NCI-H510A (cell line): ENCODE measurements around the gene GRK5.
"Not testable (repeated sequence)": the region's sequence is repeated elsewhere in the genome, so short reads cannot be mapped to it uniquely, and the experiment has no call there.

Experiments used
- DNase-seq: peaks from one replicate; lab custom pipeline; 2025; lab: John Stamatoyannopoulos, UW

The GRK5 gene

DNA sequence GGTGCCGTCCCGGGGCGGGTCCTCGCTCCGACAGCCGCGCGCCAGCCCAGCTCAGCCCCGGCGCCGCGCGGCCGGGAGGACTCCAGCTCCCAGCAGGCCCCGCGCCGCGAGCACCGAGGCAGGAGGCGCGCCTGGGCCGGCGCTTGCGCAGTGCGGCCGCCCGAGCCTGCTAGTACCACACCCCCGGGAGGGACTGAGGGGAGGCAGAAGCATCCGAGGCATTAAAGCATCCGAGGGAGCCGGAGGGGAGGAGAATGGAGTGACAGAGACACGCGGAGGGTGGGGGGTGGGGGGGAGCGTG is at the start of gene GRK5:
GRK5 (plus strand) TSS at position 206 of the 301 bp plus-strand sequence. CDS start 347 bp downstream, outside the sequence.
- peak; percentile 92 for DNase-seq

DNA sequence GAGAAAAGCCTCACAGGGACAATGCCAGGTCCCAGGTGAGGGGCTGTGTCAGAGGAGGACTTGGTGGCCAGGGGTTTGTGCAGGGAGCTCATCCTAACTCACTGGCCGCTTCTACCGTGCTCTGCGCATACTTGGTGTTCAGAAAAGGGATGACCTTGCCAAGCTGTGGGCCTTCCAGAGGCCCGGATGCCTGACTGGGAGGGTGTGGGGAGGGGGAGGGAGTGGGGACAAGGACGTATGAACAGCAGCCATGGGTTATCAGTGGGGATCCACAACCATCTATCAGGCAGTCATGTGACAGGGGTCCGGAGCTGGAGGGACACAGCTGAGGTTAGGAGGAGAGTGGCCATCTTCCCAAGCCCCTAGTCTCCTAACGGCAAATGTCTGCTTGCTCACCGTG is 48.0 kb upstream of the GRK5 start:
- DNase-seq = no peak

DNA sequence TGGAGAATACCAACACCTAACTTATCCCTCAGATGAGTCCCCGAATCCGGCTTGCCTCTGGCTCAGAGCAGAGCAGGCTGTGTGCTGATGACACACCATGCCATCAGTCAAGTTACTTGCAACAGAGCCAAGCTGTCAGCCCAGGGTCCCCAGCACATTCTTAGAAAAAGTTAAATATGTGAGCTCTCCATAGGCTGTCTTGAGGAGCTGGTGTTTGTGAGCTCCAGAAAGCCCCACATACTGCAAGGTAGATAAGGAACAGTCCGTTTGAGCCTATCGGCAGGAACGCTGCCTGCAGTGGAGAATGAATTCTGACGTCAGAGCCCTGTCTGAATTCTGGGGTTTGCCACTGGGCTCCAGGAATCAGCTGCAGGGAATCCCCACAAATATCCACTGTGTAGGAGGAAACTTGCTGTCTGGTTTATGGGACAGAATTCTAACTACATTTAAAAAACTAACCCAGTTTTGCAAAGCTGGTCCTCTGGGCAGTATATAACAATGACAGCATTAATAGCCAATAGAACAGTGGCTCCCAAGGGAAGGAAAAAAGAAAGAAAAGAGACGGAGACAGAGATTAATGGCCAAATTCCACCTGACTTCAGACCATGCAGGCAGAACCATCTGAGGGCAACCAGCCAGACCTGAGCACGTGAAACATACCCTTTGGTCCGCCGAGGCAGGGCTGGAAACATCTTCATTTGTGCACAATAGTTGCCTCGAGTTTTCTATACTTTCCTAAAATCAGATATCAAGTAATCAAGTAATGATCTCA is 45.5 kb upstream of the GRK5 start:
- no peak for DNase-seq

DNA sequence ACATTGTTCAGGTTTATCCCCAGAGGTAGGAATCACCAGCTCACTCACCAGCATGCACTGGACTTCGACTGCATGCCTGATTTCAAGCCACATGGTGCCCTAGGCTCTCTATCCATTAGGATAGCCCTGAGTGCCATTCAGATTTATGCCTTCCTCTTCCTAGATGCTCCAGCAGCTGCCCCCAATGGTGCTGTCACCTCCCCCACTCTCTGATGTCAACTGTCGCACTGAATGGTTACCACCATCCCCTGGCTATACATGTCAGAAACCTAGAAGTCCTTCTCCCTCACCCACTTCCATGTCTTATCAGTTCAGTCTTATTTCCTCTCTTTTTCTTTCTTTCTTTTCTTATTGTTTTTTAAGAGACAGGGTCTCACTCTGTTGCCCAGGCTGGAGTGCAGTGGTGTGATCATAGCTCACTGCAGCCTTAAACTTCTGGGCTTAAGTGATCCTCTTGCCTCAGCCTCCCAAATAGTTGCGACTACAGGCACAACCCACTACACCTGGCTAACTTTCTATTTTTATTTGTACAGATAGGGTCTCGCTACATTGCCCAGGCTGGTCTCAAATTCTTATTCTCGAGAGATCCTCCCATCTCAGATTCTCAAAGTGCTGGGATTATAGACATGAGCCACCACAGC is 44.8 kb upstream of the GRK5 start:
- DNase-seq = no peak

DNA sequence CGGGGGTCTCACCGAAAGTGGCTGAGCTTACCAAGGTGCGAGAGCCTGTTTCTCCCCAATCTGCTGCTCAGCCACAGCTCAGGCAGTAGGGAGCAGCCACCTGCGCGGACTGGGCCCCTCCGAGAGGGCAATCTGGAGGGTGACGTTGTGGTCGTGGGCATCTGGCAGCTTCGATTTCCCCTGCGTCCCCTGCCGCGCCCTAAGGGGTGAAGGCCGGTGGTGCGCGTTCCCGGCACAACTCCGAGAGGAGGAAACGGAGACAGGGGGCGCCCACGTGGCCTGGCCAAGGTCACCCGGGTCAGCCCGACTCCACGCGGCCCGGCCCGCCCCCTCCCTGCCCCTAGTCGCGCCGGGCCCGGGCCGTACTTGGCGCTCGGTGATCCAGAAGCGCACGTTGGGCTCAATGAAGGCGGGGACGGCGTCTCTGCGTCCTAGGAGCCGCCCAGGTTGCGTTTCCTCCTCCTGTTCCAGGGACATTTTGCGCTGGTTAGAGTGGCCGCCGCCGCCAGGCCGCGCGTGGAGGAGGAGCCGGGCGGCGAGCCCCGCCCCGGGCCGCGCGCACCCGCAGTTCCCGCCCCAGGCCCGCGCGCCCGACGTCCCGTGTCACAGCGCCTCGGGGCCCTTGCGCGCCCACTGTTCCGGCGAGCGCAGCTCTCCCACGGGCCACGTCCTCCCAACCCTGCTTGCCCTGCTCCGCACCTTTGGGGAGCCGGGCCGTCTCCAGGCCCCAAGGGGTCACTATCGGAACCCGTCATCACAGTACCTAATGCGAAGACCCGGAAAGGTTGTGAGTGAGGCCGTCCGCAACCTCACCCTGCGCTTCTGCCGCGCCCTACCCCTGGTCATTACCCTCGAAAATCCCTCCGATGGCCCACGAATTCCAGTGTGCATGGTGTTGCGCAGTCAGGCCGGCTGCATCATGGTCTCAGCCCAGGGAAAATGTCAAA is 41.9 kb upstream of the GRK5 start, which contains the start of gene SFXN4:
SFXN4 (minus strand) TSS at position 544 of the 947 bp plus-strand sequence; CDS start at position 477, 67 bp downstream.
- DNase-seq = peak; percentile 62

DNA sequence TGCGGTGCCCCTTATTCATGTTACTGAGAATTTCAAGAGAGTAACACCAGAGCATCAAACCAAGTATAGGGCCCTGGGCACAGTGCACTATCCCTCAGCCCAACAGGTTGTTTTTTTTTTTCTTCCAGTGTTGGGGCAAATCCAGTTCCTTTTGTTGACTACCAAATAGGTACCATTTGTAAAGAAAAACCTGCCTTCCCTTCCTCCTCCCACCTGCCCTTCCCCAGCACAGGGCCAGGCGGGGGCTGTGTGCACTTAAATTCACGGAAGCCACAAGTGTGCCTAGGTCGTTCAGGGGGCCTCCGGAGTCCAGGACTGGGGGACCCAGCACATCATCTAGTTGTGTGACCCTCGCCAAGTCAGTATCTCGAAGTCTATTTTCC is 41.3 kb upstream of the GRK5 start:
- DNase-seq = no peak

DNA sequence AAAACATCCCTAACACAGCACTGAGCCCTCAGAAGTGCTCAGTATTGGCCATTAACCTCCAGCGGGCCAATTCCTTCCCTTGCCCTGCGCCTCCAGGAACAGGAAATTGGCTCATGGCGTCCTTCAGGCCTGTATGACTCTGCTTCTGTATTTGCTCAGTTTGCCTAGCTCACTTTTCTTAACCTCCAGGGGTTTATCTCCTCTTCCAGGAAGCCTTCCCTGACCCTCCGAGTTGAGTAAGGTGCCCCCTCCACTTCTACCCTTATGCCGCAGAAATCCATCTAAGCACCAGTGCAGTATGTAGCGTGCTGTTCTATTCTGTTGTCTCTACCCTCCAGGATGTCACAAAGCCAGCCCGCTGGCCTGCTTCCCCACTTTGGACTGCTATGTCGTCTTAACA is 40.8 kb upstream of the GRK5 start:
- DNase-seq = no peak

DNA sequence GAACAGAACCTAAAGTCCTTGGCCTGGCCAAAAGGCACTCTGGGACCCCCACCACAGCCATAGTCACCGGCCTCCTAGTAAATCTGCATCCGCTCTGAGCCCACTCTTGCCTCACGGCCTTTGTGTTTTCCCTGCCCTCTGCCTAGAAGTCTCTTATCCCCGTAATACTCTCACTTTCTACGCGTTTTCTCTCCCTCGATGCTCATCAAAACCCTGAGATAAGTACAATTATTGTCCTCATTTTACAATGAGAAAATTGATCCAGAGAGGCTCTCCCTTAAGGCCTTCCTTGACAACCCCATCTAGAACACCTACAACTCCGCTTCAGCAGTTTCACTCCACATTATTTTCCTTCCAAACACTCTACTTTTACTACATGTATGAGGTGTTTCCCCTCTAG is 40.3 kb upstream of the GRK5 start:
- DNase-seq = no peak

DNA sequence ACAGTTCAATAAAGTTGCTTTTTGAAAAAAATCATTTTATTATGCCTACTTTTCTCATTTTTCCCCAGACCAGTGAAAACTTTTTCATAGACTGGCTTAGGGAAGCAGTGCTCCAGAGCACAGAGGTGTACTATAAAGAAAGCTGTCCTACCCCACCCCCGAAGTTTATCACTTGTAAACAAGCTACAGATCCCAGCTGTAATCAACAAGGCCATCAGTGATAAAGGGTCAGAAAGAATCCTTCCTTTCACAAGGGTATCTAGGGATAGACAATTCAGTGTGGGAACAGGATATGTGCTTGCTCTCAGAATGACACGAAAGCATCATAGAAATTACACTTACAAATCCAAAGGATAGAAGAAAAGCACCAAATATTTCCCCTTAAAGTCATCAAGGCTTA is 33.3 kb upstream of the GRK5 start:
- DNase-seq = no peak

DNA sequence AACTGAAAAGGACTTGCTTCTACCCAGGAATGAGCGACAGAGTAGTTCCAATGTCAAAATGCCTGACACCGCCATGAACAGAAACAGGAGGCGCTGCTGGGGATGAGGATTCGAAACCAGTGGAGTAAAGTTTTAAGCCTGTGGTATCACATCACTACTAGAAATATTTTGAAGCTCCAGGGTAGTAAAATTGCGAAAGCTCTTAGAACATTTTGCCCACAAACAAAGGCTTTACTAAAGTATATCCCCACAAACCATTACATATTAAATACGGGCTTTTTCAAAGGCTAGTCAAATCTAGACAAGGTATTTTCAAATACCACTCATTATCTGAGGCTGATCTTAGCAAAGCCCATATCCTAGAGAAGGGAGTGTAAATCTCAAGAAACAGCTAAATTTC is 31.2 kb upstream of the GRK5 start:
- DNase-seq = no peak

DNA sequence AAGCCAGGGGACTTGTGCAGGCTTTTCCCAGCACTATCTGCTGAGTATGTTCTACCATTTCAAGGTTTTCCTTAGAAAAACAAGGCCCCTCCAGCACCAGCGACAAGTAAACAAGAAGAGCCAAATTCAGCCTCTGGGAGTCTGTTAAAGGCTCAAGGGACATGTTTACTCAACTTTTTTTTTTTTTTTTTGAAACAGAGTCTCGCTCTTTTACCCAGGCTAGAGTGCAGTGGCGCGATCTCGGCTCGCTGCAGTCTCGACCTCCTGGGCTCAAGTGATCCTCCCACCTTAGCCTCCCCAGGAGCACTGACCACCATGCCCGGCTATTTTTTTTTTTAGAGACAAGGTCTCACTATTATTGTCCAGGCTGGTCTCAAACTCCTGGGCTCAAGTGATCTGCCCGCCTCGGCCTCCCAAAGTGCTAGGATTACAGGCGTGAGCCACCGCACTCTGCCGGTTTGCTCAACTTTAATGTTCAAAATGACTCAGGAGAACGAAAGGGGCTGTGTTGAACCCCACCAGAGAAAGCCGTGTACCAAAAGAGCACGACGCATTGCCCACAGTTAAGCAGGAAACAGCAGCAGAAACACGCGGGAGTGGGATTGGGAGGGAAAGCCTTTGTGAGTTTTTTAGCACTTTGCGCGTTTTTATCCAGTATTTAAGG is 29.5 kb upstream of the GRK5 start:
- no peak for DNase-seq

DNA sequence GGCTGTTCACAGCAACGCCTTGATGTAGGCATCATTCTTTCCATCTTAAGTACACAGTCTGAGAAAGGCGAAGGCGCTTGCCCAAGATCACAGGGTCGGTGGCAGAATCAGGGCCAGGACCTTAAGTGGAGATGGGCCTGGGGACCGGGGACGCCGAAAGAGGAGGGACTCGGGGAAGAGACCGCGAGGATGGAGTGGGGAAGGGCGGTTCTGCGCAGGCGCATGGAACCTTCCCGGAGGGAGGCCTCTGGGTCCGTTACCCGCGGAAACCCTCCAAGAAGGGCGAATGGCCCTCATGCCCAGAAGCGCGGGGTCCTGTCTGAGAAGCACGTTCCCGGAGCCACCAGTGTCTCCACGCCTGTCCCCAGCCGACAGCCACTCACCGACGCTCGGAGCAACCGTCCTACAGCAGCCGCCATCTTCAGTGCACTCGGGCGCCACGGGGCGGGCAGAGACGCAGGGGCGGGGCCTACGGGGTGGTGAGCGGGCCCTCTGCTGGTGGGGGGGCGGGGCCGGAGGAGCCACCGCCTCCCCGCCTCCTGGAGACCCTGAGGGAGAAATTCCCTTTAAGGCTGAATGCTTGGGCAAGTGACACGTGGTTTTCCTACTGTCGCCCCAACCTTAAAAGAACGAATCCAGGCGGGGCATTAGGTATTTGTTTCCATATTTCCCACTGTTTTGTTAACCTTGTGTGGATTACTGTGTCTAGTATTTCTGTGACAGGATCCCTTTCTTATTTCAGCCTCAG is 28.8 kb upstream of the GRK5 start, which contains the start of gene PRDX3:
PRDX3 (minus strand) TSS at position 441 of the 748 bp plus-strand sequence; CDS start at position 419, 22 bp downstream.
- peak; percentile 89 for DNase-seq

DNA sequence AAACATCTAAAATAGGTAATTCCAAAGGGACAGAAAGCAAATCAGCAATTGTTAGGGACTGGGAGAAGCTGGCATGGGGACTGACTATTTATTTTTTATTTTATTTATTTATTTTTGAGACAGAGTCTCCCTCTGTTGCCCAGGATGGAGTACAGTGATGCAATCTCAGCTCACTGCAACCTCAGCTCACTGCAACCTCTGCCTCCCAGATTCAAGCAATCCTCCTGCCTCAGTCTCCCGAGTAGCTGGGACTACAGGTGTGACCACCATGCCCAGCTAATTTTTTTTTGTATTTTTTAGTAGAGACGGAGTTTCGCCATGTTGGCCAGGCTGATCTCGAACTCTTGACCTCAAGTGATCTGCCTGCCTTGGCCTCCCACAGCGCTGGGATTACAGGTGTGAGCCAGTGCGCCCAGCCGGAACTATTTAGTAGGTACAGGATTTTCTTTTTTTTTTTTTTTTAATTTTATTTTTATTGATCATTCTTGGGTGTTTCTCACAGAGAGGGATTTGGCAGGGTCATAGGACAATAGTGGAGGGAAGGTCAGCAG is 26.4 kb upstream of the GRK5 start:
- not testable (repeated sequence) for DNase-seq

DNA sequence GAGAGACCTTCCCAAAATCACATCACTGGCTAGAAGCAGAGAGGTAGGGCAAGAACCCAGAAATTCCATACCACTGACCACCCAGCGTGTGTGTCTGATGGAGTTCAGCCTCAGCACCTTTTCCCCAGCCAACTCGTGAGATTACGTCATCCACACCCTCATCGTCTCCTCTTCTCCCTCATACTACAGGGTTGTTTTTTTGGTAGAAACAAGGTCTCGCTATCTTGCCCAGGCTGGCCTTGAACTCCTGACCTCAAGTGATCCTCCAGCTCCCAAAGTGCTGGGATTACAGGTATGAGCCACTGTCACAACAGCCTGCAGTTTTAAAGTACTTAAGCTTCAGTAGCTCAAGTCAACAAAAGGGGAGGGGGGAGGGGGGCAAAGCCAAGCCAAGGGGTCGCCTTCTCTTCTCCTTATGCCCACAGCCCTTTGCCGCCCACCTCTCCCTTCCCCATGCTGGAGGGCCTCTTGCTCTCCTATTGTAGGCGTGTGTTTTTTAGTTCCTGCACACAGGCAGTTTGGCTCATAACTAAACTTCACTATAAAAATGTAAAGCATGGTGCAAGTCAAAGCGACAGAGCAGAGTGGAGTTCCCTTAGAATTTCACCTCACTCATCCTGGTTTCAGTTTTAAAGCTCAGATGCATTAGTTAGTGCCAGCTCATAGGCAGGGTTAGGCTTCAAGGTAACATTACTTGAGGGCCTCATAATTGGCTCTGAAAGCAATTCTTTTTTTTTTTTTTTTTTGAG is 23.5 kb upstream of the GRK5 start:
- no peak for DNase-seq

DNA sequence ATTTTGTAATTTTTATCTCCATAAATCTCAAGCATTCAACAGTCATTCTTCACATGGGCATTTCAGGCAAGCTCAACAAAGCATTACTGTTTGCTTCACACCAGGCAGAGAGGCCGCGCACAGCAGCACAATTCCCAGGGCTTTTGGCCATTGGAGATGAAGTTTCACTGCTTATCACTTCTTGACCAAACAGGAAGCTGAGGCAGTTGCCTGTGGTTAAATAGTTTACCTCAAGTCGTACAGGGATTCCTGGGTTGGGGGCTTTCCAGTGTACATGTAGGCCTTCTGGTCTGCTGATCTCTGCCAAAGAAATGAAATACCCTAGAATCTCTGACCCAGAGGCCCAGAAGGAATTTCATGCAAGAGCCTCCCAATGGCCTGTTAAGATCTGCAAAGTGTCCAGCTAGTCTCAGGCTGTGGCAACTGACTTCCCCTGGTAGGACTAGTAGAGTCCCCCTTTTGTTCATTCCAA is 17.5 kb upstream of the GRK5 start:
- DNase-seq = no peak

DNA sequence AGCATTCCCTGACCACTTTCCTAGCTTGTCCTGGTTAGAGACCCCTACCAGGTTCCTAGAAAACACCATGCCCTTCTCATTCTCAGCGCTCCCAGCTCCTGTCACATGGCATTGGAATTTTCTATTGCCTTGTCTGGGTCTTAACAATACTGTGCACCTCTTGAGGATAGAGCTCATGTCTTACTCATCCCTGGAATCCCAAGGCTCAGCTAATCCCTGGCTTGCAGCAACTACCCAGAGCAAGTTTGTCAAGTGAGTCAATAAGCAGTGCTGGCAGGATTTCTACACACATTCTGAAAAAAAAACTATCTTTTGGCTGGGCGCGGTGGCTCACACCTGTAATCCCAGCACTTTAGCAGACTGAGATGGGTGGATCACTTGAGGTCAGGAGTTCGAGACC is 17.0 kb upstream of the GRK5 start:
- DNase-seq = no peak

DNA sequence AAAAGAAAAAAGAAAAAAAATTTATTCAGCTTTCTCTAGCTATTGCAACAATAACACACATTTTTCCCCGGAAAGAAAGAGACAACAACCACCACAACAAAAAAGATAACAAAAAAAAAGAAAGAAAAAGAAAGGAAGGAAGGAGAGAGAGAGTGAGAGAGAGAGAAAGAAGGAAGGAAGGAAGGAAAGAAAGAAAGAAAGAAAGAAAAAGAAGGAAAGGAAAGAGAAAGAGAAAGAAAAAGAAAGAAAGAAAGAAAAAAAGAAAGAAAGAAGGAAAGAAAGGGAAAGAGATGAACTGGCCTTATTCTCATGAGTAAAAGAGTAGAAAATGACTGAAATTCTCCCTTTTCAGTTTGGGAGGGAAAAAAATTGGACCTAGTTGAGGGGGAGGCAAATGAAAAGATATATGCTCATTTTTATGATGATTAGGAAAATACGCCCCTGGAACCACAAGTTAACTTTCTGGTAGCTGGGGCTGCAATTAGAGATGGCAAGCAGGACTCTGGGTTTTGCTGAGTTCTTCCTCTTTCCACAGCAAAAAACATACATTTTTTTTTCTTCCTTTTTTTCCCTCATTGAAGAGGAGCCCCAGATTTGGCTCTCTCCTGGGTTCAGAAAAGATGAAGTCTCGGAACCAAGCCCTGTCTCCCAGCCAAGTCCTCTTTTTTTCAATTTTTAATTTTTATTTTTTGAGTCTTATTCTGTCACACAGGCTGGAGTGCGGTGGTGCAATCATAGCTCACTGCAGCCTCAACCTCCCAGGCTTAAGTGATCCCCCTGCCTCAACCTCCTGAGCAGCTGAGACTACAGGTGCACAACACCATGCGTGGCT is 16.2 kb upstream of the GRK5 start:
- no peak for DNase-seq

DNA sequence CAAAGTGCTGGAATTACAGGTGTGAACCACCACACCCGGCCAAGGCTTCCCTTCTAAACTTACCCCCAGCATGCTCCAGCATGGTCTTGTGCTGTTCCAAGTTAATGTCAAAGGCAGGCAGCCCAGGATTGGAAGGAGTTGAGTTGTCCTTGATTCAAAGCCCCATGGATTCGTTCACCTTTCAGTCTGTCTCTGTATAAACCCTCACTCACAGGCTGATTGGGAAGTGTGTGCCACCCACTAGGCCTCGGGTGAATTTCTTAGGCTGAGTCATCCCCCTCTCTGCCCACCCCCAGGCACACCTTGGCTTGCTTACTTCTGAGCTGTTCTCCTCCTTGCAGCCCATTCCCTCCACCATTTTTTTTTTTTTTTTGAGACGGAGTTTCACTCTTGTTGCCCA is 15.5 kb upstream of the GRK5 start:
- no peak for DNase-seq

DNA sequence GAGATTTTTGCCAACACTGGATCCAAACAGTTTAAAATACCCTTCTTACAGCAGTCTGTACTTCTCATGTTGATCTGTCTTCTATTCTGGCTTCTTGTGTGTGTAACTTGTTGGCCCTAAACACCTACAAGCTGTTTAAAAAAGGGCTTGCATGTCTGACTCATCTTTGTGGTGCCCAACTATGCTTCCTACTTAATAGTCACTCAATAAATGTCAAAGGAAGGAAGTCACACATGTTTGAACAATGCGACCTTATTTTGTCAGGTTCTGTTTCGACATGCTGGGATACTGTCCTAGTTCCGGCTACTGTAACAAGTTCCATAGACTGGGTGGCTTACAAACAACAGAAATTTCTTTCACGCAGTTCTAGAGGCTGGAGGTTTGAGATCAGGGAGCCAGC is 9.4 kb upstream of the GRK5 start:
- DNase-seq = no peak
